ENCODE measurements around the gene TBR1.

- TF ChIP-seq EZH2 (IDR thresholded peaks at IDR 0.05; ENCODE audit: insufficient read depth, poor library complexity, severe bottlenecking) (no peak), EZH2phosphoT487 (IDR thresholded peaks at IDR 0.05; ENCODE audit: insufficient read depth, low read depth) (no peak)
Measured at GRCh38 chr2:161474920-161475319, 58.8 kb downstream of the TBR1 start.
